ENCODE measurements around the gene SLX9. TPM values are rescaled to one million over a fixed set of nuclear protein-coding genes. Genes with fewer than 3 reads are reported as not detected.

SLX9 gene
- total RNA-seq, 1 experiment from 2014 or later = 77.2 TPM

GRCh38 chr21:44955141-44955797, 15.4 kb downstream of the SLX9 start (continued):
- TF ChIP-seq USF1 (CRISPR knock-in tag; IDR thresholded peaks at IDR 0.05) = no peak
- TF ChIP-seq ATF1 (CRISPR knock-in tag; IDR thresholded peaks at IDR 0.05) = no peak
- no peak for TF ChIP-seq ESRRA (CRISPR knock-in tag; IDR thresholded peaks at IDR 0.05; ENCODE audit: borderline replicate concordance)

GRCh38 chr21:44955798-44956175, 16.0 kb downstream of the SLX9 start:
- Mint-ChIP-seq H3K4me3 (no peak overlapping the region), H3K36me3 (peaks cover 22% of the 10 kb centered on the region), H3K4me1 (no peaks in the 10 kb centered on the region; the same call in 1 of the 2 replicates), H3K27me3 (ENCODE audit: low read depth) (no peaks in the 10 kb centered on the region), H3K27ac (peak overlapping the region; percentile 60), H3K9me3 (no peaks in the 10 kb centered on the region)
- DNase-seq (ENCODE audit: low spot score) (no peak), ATAC-seq (no peak)
- ChIA-PET POLR2A (no interaction called here), CTCF (interaction anchor here (0.6 to 1.4 kb wide), 2 partner anchors 52 to 181 kb away, joined by 5 to 7 read pairs; no protein-coding TSS in a partner anchor)
- TF ChIP-seq ATF6 (CRISPR knock-in tag; IDR thresholded peaks at IDR 0.05) = no peak
- TF ChIP-seq CREM (CRISPR knock-in tag; IDR thresholded peaks at IDR 0.05) = no peak
- TF ChIP-seq PRDM15 (CRISPR knock-in tag; IDR thresholded peaks at IDR 0.05) = no peak
- TF ChIP-seq ATF3 (CRISPR knock-in tag; conservative IDR thresholded peaks at IDR 0.05) = no peak
- no peak for TF ChIP-seq ZNF263 (CRISPR knock-in tag; IDR thresholded peaks at IDR 0.05; ENCODE audit: low read depth)

- H3K9me3 Mint-ChIP-seq = no peaks in the 10 kb centered on the region
- no peaks in the 10 kb centered on the region; the same call in 1 of the 2 replicates for H3K4me1 Mint-ChIP-seq
- no peaks in the 10 kb centered on the region for H3K27me3 Mint-ChIP-seq (ENCODE audit: low read depth)
- no peak for TF ChIP-seq ZNF416 (CRISPR knock-in tag; IDR thresholded peaks at IDR 0.05)
- TF ChIP-seq EMX1 (CRISPR knock-in tag; IDR thresholded peaks at IDR 0.05) = no peak
- TF ChIP-seq AFF4 (CRISPR knock-in tag; IDR thresholded peaks at IDR 0.05; ENCODE audit: borderline replicate concordance) = no peak
- peak overlapping the region; percentile 60; the same call in 1 of the 2 replicates for H3K27ac Mint-ChIP-seq
- POLR2A ChIA-PET = no interaction called here
- no peak for ATAC-seq
- CTCF ChIA-PET = interaction anchor here (0.5 to 0.7 kb wide), 2 partner anchors 64 to 146 kb away, joined by 3 to 4 read pairs; no protein-coding TSS in a partner anchor
- H3K36me3 Mint-ChIP-seq = peaks cover 21% of the 10 kb centered on the region
- DNase-seq (ENCODE audit: low spot score) = no peak
- no peak overlapping the region for H3K4me3 Mint-ChIP-seq
Observed at GRCh38 chr21:44956356-44957046, 16.7 kb downstream of the SLX9 start.
